Liver (tissue), 9 donors: ENCODE data around the gene COG7. TPM values are rescaled to one million over a fixed set of nuclear protein-coding genes. Genes with fewer than 3 reads are reported as not detected.

Source experiments
- DNase-seq: peaks from one replicate; pipeline ENCODE4 v3.0.0-alpha.2; 2017; ENCODE audit warnings: low spot score
- H3K27ac ChIP-seq, 2 donors: one replicate each; pipeline ENCODE4 v1.7.0; 2013; ENCODE audit warnings: inconsistent platforms in 2 of 2, low read length in 2 of 2, control low read depth in 1 of 2, low read depth in 1 of 2, mild to moderate bottlenecking in 1 of 2
- H3K27me3 ChIP-seq, 4 donors: one replicate each; pipeline versions ENCODE4 v1.6.1 to v1.7.0; 2013; ENCODE audit warnings: low read length in 3 of 4, inconsistent platforms in 1 of 4, mild to moderate bottlenecking in 1 of 4, moderate library complexity in 1 of 4; ENCODE audit not compliant: control insufficient read depth in 4 of 4, insufficient read depth in 4 of 4
- H3K36me3 ChIP-seq, 4 donors: one replicate each; pipeline versions ENCODE4 v1.6.1 to v1.7.0; 2013; ENCODE audit warnings: low read length in 3 of 4, mild to moderate bottlenecking in 3 of 4, low read depth in 1 of 4, moderate library complexity in 1 of 4; ENCODE audit not compliant: control insufficient read depth in 4 of 4, insufficient read depth in 3 of 4
- H3K4me1 ChIP-seq, 4 donors: one replicate each; pipeline versions ENCODE4 v1.6.1 to v1.7.0; 2013; ENCODE audit warnings: low read length in 3 of 4, mild to moderate bottlenecking in 3 of 4, moderate library complexity in 1 of 4; ENCODE audit not compliant: control insufficient read depth in 4 of 4, insufficient read depth in 4 of 4
- H3K4me3 ChIP-seq, 3 donors: one replicate each; pipeline versions ENCODE4 v1.6.1 to v1.7.0; 2013; ENCODE audit warnings: low read length in 3 of 3, control low read depth in 1 of 3, low read depth in 1 of 3, mild to moderate bottlenecking in 1 of 3
- H3K9ac ChIP-seq, 2 donors: one replicate each; pipeline ENCODE4 v1.7.0; 2013; ENCODE audit warnings: low read length in 2 of 2, mild to moderate bottlenecking in 2 of 2, moderate library complexity in 2 of 2, control low read depth in 1 of 2, low read depth in 1 of 2
- H3K9me3 ChIP-seq, 4 donors: one replicate each; pipeline versions ENCODE4 v1.6.1 to v1.7.0; 2013; ENCODE audit warnings: low read length in 3 of 4; ENCODE audit not compliant: control insufficient read depth in 4 of 4
- CTCF ChIP-seq: fragments of 150-350 bp; IDR thresholded peaks from 2 replicates; pipeline ENCODE4 v1.5.1; 2017; ENCODE audit warnings: improper control_type of control experiment, low read depth, low read length; ENCODE audit not compliant: missing input control
- EGR1 ChIP-seq, 2 donors: IDR thresholded peaks; 2 replicates each; pipeline ENCODE4 v1.6.1; 2016 to 2018; ENCODE audit warnings: antibody characterized with exemption in 2 of 2, low read depth in 2 of 2
- FOXA1 ChIP-seq: IDR thresholded peaks from 2 replicates; pipeline ENCODE4 v1.6.1; 2016; ENCODE audit warnings: antibody characterized with exemption
- FOXA2 ChIP-seq: IDR thresholded peaks from 2 replicates; pipeline ENCODE4 v1.6.1; 2016; ENCODE audit warnings: antibody characterized with exemption
- GABPA ChIP-seq, 2 donors: IDR thresholded peaks in 1 of 2; conservative IDR thresholded peaks in 1 of 2; 2 replicates each; pipeline ENCODE4 v1.6.1; 2016; ENCODE audit warnings: antibody characterized with exemption in 2 of 2, mild to moderate bottlenecking in 1 of 2, moderate library complexity in 1 of 2
- HNF4A ChIP-seq, 2 donors: conservative IDR thresholded peaks; 2 replicates each; pipeline ENCODE4 v1.6.1; 2016; ENCODE audit warnings: antibody characterized with exemption in 2 of 2, mild to moderate bottlenecking in 2 of 2
- HNF4G ChIP-seq: IDR thresholded peaks from 2 replicates; pipeline ENCODE4 v1.6.1; 2016; ENCODE audit warnings: antibody characterized with exemption
- MAX ChIP-seq: IDR thresholded peaks from 2 replicates; pipeline ENCODE4 v1.6.1; 2016; ENCODE audit warnings: antibody characterized with exemption
- RXRA ChIP-seq, 2 donors: IDR thresholded peaks; 2 replicates each; pipeline ENCODE4 v1.6.1; 2017 to 2018; ENCODE audit warnings: antibody characterized with exemption in 2 of 2, mild to moderate bottlenecking in 1 of 2
- SP1 ChIP-seq: IDR thresholded peaks from 2 replicates; pipeline ENCODE4 v1.6.1; 2018; ENCODE audit warnings: antibody characterized with exemption, mild to moderate bottlenecking
- TAF1 ChIP-seq: conservative IDR thresholded peaks from 2 replicates; pipeline ENCODE4 v1.6.1; 2016; ENCODE audit warnings: antibody characterized with exemption, mild to moderate bottlenecking
- YY1 ChIP-seq: IDR thresholded peaks from 2 replicates; pipeline ENCODE4 v1.6.1; 2016; ENCODE audit warnings: antibody characterized with exemption, mild to moderate bottlenecking
- ZBTB33 ChIP-seq: IDR thresholded peaks from 2 replicates; pipeline ENCODE4 v1.6.1; 2016; ENCODE audit warnings: antibody characterized with exemption
- WGBS: extraction: QIAGEN DNeasy Blood & Tissue Kit; methylation state at CpG from one replicate; pipeline ENCODE4 v1.1.7; 2013; 5-methylcytosine and 5-hydroxymethylcytosine counted together
- polyA plus RNA-seq, 2 donors: library from polyadenylated mRNA; stranded (reverse) in 1 of 2; unstranded in 1 of 2; fragments of 200-250 nt in 1 of 2; fragments of >200 nt in 1 of 2; fragmentation: Nextera tagmentation in 1 of 2; extraction: Ambion mirVana in 1 of 2; gene quantifications; one replicate each; pipeline versions ENCODE4 v1.2.1 to v1.2.3, GENCODE V29; 2013 to 2015
- total RNA-seq, 2 donors: library from RNA; depleted of rRNA; stranded (reverse); fragments of >200 nt; gene quantifications; one replicate each; pipeline ENCODE4 v1.2.3, GENCODE V29; 2014
- donor health status: healthy.
- donor health status: healthy.
- donor health status: healthy.
- donor health status: healthy.
- donor health status: healthy.

The COG7 gene
- total and polyA plus RNA-seq, 4 donors = 5.1 to 11.4 (median 6.6) TPM

GRCh38 chr16:23362460-23363317 is 90.3 kb downstream of the COG7 start:
- Histone ChIP-seq H3K27ac (no peak overlapping the region), H3K4me1 (no peaks in the 10 kb centered on the region), H3K4me3 (no peak overlapping the region), H3K9ac (no peak overlapping the region), H3K9me3 (no peaks in the 10 kb centered on the region), H3K36me3 (no peaks in the 10 kb centered on the region), H3K27me3 (peaks cover 0 to 2% (median 0%) of the 10 kb centered on the region in 4 donors)
- DNase-seq = no peak
- WGBS = 53% methylated on average over 11 of the region's 11 CpGs
- TF ChIP-seq CTCF (no peak), YY1 (no peak), EGR1 (IDR thresholded peaks at IDR 0.05; ENCODE audit: low read depth in 2 of 2) (no peak), ZBTB33 (no peak), HNF4G (no peak), HNF4A (conservative IDR thresholded peaks at IDR 0.05) (no peak), MAX (no peak)

GRCh38 chr16:23359092-23359760 is 93.8 kb downstream of the COG7 start:
- TF ChIP-seq RXRA (IDR thresholded peaks at IDR 0.05) = no peak
- no peak for TF ChIP-seq SP1
- TF ChIP-seq GABPA (IDR thresholded peaks at IDR 0.05 in 1 of 2, conservative IDR thresholded peaks at IDR 0.05 in 1 of 2) = no peak
- no peak for TF ChIP-seq YY1
- TF ChIP-seq TAF1 = no peak
- no peak for TF ChIP-seq MAX
- TF ChIP-seq EGR1 (IDR thresholded peaks at IDR 0.05; ENCODE audit: low read depth in 2 of 2) = no peak
- no peak for TF ChIP-seq FOXA1
- no peak for TF ChIP-seq FOXA2
- Histone ChIP-seq H3K9me3 (no peaks in the 10 kb centered on the region), H3K4me1 (no peaks in the 10 kb centered on the region), H3K9ac (no peak overlapping the region), H3K4me3 (no peak overlapping the region), H3K36me3 (no peaks in the 10 kb centered on the region), H3K27ac (no peak overlapping the region), H3K27me3 (peaks cover 0 to 2% (median 0%) of the 10 kb centered on the region in 4 donors)
- no peak for DNase-seq
- WGBS = 72% methylated on average over 8 of the region's 8 CpGs
